HepG2 (cell line): ENCODE measurements around the gene FAAP100. TPM values are rescaled to one million over a fixed set of nuclear protein-coding genes. Genes with fewer than 3 reads are reported as not detected.

ENCODE experiments used
- AKNA ChIP-seq: sonication (generic); formaldehyde crosslinking; IDR thresholded peaks from 2 replicates; pipeline ENCODE4 v1.4.0; 2020; ENCODE audit warnings: missing genetic modification reagents, borderline replicate concordance
- ASH2L ChIP-seq: fragments of 300-600, 200-600 bp; sonication (generic); IDR thresholded peaks from 2 replicates; pipeline ENCODE4 v1.7.0; 2017; ENCODE audit warnings: low read depth, mild to moderate bottlenecking, moderate library complexity, mixed read lengths, low read length; ENCODE audit not compliant: insufficient read length
- CSRNP2 ChIP-seq: sonication (generic); formaldehyde crosslinking; conservative IDR thresholded peaks from 2 replicates; pipeline ENCODE4 v1.8.0; 2022; ENCODE audit warnings: low read depth, missing genetic modification reagents
- HDAC2 ChIP-seq: sonication (generic); formaldehyde crosslinking; IDR thresholded peaks from 2 replicates; pipeline ENCODE4 v1.4.0; 2020; ENCODE audit warnings: missing genetic modification reagents
- MEF2D ChIP-seq: sonication (generic); formaldehyde crosslinking; IDR thresholded peaks from 2 replicates; pipeline ENCODE4 v1.5.1; 2020; ENCODE audit warnings: mild to moderate bottlenecking, missing genetic modification reagents
- MZF1 ChIP-seq: sonication (generic); formaldehyde crosslinking; IDR thresholded peaks from 2 replicates; pipeline ENCODE4 v1.8.1; 2023; ENCODE audit warnings: mild to moderate bottlenecking, missing genetic modification reagents, borderline replicate concordance
- POLR2AphosphoS5 ChIP-seq: IDR thresholded peaks from 2 replicates; pipeline ENCODE4 v1.6.1; 2012; ENCODE audit warnings: low read depth, low read length
- SIN3A ChIP-seq: IDR thresholded peaks from 2 replicates; pipeline ENCODE4 v1.6.1; 2011; ENCODE audit warnings: low read depth, mild to moderate bottlenecking, control low read depth, low read length, borderline replicate concordance
- SP1 ChIP-seq, 2 experiments: fragments of 450-650 bp in 1 of 2; sonication (generic) in 1 of 2; formaldehyde crosslinking in 1 of 2; IDR thresholded peaks; 2 replicates each; pipeline versions ENCODE4 v1.4.0 to v1.6.1; 2016 to 2020; ENCODE audit warnings: missing genetic modification reagents in 1 of 2
- TBP ChIP-seq: sonication (generic); formaldehyde crosslinking; IDR thresholded peaks from 2 replicates; pipeline ENCODE4 v1.5.0; 2020; ENCODE audit warnings: missing genetic modification reagents
- THAP11 ChIP-seq: IDR thresholded peaks from 2 replicates; pipeline ENCODE4 v1.6.1; 2016; ENCODE audit warnings: missing biosample characterization, missing genetic modification reagents
- TRIM22 ChIP-seq: fragments of 450-650 bp; IDR thresholded peaks from 2 replicates; pipeline ENCODE4 v1.6.1; 2017
- USF2 ChIP-seq, 2 experiments: sonication (generic) in 1 of 2; formaldehyde crosslinking in 1 of 2; IDR thresholded peaks; 2 replicates each; pipeline versions ENCODE4 v1.5.1 to v1.6.1; 2011 to 2020; ENCODE audit warnings: borderline replicate concordance in 1 of 2, low read depth in 1 of 2, low read length in 1 of 2, mild to moderate bottlenecking in 1 of 2, missing genetic modification reagents in 1 of 2, moderate library complexity in 1 of 2
- ZNF143 ChIP-seq: sonication (generic); formaldehyde crosslinking; IDR thresholded peaks from 2 replicates; pipeline ENCODE4 v1.4.0; 2020; ENCODE audit warnings: missing genetic modification reagents
- ZNF691 ChIP-seq: sonication (generic); formaldehyde crosslinking; IDR thresholded peaks from 2 replicates; pipeline ENCODE4 v1.4.0; 2020; ENCODE audit warnings: missing genetic modification reagents, low read depth, mild to moderate bottlenecking, borderline replicate concordance
- polyA plus RNA-seq, 8 experiments: library from polyadenylated mRNA; depleted of rRNA in 3 of 8; stranded (reverse) in 7 of 8; unstranded in 1 of 8; fragments of >200 nt; fragmentation: Illumina TruSeq in 4 of 8; extraction: Trizol in 4 of 8; gene quantifications; 2 replicates each; pipeline versions ENCODE4 v1.2.1 to v1.2.3, GENCODE V29; 2011 to 2016; ENCODE audit warnings: low read depth in 4 of 8, missing spikeins in 1 of 8, mixed read lengths in 1 of 8; ENCODE audit not compliant: insufficient read depth in 1 of 8
- total RNA-seq, 5 experiments: library from RNA; depleted of rRNA; stranded (reverse); fragments of >200 nt; fragmentation: Illumina TruSeq; extraction: Trizol; gene quantifications; 2 replicates each; pipeline ENCODE4 v1.2.3, GENCODE V29; 2016; ENCODE audit warnings: low read depth in 1 of 5

FAAP100 gene
- total and polyA plus RNA-seq, 2 of the 13 experiments (the other 11 are each of a cell fraction or from before 2014, with no cell fraction given) = 7.6 to 20.8 TPM

- TF ChIP-seq AKNA (CRISPR knock-in tag) (no peak), MEF2D (CRISPR knock-in tag) (no peak), ZNF691 (no peak), TRIM22 (no peak), POLR2AphosphoS5 (no peak), SIN3A (no peak), CSRNP2 (CRISPR knock-in tag) (no peak), SP1 (IDR thresholded peaks at IDR 0.05) (no peak), SP1 (CRISPR knock-in tag; IDR thresholded peaks at IDR 0.05) (no peak), USF2 (IDR thresholded peaks at IDR 0.05; ENCODE audit: low read depth, low read length) (peak; percentile 86), USF2 (CRISPR knock-in tag; IDR thresholded peaks at IDR 0.05; ENCODE audit: borderline replicate concordance) (peak; percentile 87; the same call in 1 of the 2 replicates), MZF1 (CRISPR knock-in tag) (no peak), TBP (CRISPR knock-in tag) (no peak), ASH2L (no peak), ZNF143 (CRISPR knock-in tag) (peak; percentile 84), HDAC2 (CRISPR knock-in tag) (no peak), THAP11 (CRISPR knock-in tag) (peak; percentile 70; the same call in 1 of the 2 replicates)
Measured at GRCh38 chr17:81494626-81495377, 57.4 kb downstream of the FAAP100 start (continued).
